Measurements from ENCODE around the gene TWF2. TPM values are rescaled to one million over a fixed set of nuclear protein-coding genes. Genes with fewer than 3 reads are reported as not detected.

The TWF2 gene
- total and polyA plus RNA-seq, 9 of the 15 experiments (the other 6 are each of a cell fraction or from before 2014, with no cell fraction given) = 0.11 to 61.9 (median 29.7) TPM

DNA sequence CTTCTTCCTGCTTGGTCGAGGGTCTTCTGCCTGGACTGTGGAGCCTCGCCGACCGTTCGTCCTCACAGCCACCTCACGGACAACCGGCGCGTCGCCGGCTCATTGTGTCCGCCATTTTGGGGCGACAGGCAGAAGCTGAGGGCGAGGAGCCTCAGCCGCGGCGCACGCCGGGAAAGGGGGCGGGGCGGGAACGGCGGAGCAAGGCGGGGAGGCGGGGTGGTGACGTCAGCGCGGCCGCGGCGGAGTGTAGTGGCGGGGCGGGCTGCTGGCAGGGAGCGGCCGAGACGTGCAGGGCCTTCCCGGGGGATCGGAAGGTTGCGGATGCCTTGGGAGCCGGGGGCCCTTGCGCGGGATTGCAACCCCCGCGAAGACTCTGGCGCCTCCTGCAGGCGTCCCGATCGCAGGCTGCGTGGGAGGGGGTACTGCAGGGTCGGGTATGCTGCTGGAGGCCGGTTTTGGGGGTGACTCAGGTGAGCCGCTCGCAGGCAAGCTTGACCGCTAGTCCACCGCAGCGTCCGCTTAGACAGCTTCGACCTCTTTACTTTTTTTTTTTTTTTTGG lies 39.6 kb upstream of the TWF2 start, which contains the start of gene WDR82 (continued):
- TF ChIP-seq ZBTB40 (IDR thresholded peaks at IDR 0.05) = 0 out of 2 replicates have a peak, but pooled peaks have one; percentile 23
- no peak for TF ChIP-seq ZBTB40 (CRISPR knock-in tag; IDR thresholded peaks at IDR 0.05)
- TF ChIP-seq MNT (conservative IDR thresholded peaks at IDR 0.05) = peak in 1 of 2 experiments; percentile 33; a peak in 1 of 4 replicates
- peak; percentile 24 for TF ChIP-seq SMAD1 (IDR thresholded peaks at IDR 0.05; ENCODE audit: low read depth, low read length, partially characterized antibody)
- TF ChIP-seq GATAD2A (IDR thresholded peaks at IDR 0.05) = 0 out of 2 replicates have a peak, but pooled peaks have one; percentile 13
- no peak for TF ChIP-seq BDP1 (IDR thresholded peaks at IDR 0.05; ENCODE audit: insufficient read depth, insufficient read length)
- peak; percentile 25; the same call in 1 of the 2 replicates for TF ChIP-seq ATF4 (CRISPR knock-in tag; IDR thresholded peaks at IDR 0.05)
- peak; percentile 94 for TF ChIP-seq KDM5B (IDR thresholded peaks at IDR 0.05; ENCODE audit: insufficient replicate concordance, low read depth, low read length)
- TF ChIP-seq ZSCAN29 (IDR thresholded peaks at IDR 0.05) = 0 out of 2 replicates have a peak, but pooled peaks have one; percentile 23
- peak; percentile 86 for TF ChIP-seq POLR2H (tag; IDR thresholded peaks at IDR 0.05; ENCODE audit: low read depth)
- peak; percentile 86 for TF ChIP-seq SUPT5H (IDR thresholded peaks at IDR 0.05)
- no peak for TF ChIP-seq BRD9 (IDR thresholded peaks at IDR 0.05; ENCODE audit: low read depth, partially characterized antibody)
- no peak for TF ChIP-seq ZNF347 (CRISPR knock-in tag; IDR thresholded peaks at IDR 0.05; ENCODE audit: low read depth)
- TF ChIP-seq ZFX (CRISPR knock-in tag; IDR thresholded peaks at IDR 0.05) = peak; percentile 79
- no peak for TF ChIP-seq TSC22D4 (tag; IDR thresholded peaks at IDR 0.05)
- TF ChIP-seq NFATC3 (IDR thresholded peaks at IDR 0.05) = no peak
- no peak for TF ChIP-seq TRIM24 (IDR thresholded peaks at IDR 0.05)
- TF ChIP-seq POLR3G (IDR thresholded peaks at IDR 0.05; ENCODE audit: extremely low read depth, insufficient read length, insufficient replicate concordance) = no peak
- TF ChIP-seq ZNF143 (CRISPR knock-in tag; IDR thresholded peaks at IDR 0.05) = peak; percentile 74

Data from K562 (cell line).